Measurements from ENCODE around the gene QRICH2.
"Not testable (repeated sequence)": the region's sequence is repeated elsewhere in the genome, so short reads cannot be mapped to it uniquely, and the experiment has no call there.

Gene QRICH2

DNA sequence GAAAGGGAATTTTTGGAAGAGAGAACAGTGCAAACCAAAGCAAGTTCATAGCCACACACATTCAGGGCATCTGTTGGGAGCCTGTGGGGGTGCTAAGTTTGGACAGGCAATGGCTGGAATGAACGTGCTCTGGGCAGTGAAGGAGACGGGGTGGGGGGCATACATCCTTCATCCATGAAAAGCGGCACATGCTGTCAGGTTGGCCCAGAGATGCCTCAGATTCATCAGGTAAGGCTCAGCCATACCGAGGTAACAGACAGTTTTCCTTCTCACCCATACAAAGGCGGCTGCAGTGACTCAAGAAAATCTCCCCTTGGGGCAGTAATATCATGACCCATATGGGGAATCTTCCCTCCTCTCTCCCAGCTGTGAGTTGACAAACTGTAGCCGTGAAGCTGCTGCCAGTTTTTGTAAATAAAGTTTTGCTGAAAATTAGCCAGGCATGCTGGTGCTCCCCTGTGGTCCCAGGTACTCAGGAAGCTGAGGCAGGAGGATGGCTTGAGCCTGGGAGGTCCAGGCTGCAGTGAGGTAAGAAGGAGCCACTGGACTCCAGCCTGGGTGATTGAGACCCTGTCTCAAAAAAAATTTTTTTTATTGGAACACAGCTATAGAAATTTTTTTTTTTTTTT is 52.2 kb downstream of the QRICH2 start:
- TF ChIP-seq, protein P1, sequence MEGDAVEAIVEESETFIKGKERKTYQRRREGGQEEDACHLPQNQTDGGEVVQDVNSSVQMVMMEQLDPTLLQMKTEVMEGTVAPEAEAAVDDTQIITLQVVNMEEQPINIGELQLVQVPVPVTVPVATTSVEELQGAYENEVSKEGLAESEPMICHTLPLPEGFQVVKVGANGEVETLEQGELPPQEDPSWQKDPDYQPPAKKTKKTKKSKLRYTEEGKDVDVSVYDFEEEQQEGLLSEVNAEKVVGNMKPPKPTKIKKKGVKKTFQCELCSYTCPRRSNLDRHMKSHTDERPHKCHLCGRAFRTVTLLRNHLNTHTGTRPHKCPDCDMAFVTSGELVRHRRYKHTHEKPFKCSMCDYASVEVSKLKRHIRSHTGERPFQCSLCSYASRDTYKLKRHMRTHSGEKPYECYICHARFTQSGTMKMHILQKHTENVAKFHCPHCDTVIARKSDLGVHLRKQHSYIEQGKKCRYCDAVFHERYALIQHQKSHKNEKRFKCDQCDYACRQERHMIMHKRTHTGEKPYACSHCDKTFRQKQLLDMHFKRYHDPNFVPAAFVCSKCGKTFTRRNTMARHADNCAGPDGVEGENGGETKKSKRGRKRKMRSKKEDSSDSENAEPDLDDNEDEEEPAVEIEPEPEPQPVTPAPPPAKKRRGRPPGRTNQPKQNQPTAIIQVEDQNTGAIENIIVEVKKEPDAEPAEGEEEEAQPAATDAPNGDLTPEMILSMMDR (IDR thresholded peaks at IDR 0.05; ENCODE audit: low read depth, low read length) = no peak
- Histone ChIP-seq H3K27me3 (ENCODE audit: insufficient read depth, low read depth, severe bottlenecking) (no peaks in the 10 kb centered on the region), H3K4me3 (ENCODE audit: low read depth, low read length) (no peak overlapping the region), H3K36me3 (no peaks in the 10 kb centered on the region), H3K9me3 (ENCODE audit: severe bottlenecking) (no peaks in the 10 kb centered on the region), H3K27ac (no peak overlapping the region)
- DNase-seq = no peak

DNA sequence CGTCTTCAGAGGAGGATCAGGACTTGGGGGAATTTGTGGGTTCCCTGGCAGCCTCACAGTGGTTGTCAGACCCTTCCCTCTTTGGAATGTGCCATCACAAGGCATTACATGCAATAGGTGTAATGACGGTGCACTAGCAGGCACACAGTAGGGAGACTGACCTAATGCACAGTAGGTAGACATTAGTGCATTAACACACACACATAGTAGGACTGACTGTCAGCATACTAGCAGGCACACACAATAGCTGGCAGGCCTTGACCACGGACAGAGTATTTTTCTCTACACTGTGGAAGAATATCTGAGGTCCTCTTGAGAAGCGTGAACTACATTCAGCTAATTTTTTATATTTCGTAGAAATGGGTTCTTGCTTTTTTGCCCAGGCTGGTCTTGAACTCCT is 53.8 kb downstream of the QRICH2 start:
- no peak overlapping the region for H3K27ac ChIP-seq
- TF ChIP-seq, protein P1 (IDR thresholded peaks at IDR 0.05; ENCODE audit: low read depth, low read length) = no peak
- no peak overlapping the region for H3K4me3 ChIP-seq (ENCODE audit: low read depth, low read length)
- H3K27me3 ChIP-seq (ENCODE audit: insufficient read depth, low read depth, severe bottlenecking) = no peaks in the 10 kb centered on the region
- no peak for DNase-seq
- H3K9me3 ChIP-seq (ENCODE audit: severe bottlenecking) = no peaks in the 10 kb centered on the region
- H3K36me3 ChIP-seq = no peaks in the 10 kb centered on the region

DNA sequence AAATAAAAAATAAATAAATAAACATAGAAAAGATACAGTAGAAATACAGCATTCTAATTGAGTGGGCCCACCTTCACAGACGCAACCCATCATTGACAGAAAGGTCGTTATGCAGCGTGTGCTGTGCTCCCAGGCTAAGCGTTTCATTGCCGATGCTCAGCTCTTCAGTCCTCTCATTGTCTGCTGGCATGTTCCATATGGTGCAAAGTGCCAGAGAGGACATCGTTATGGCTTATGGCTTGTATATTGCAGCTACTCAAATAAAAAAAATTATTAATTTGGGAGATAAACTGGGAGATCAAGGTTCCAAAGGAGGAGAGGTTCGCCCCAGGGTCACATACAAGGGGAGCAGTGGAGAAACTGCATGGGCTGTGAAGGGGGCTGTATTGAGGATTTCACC is 54.2 kb downstream of the QRICH2 start:
- DNase-seq = no peak
- TF ChIP-seq, protein P1 (IDR thresholded peaks at IDR 0.05; ENCODE audit: low read depth, low read length) = no peak

GRCh38 chr17:76252967-76253766 is 54.9 kb downstream of the QRICH2 start:
- not testable (repeated sequence) for DNase-seq; H3K27ac ChIP-seq; H3K9me3 ChIP-seq (ENCODE audit: severe bottlenecking); H3K27me3 ChIP-seq (ENCODE audit: insufficient read depth, low read depth, severe bottlenecking); H3K36me3 ChIP-seq; H3K4me3 ChIP-seq (ENCODE audit: low read depth, low read length)

More for the DNA sequence above, 54.2 kb downstream of the QRICH2 start:
- H3K9me3 ChIP-seq (ENCODE audit: severe bottlenecking) = no peaks in the 10 kb centered on the region
- H3K27me3 ChIP-seq (ENCODE audit: insufficient read depth, low read depth, severe bottlenecking) = no peaks in the 10 kb centered on the region
- no peak overlapping the region for H3K27ac ChIP-seq
- H3K4me3 ChIP-seq (ENCODE audit: low read depth, low read length) = no peak overlapping the region
- H3K36me3 ChIP-seq = no peaks in the 10 kb centered on the region

GRCh38 chr17:76252040-76252954 is 55.8 kb downstream of the QRICH2 start:
- H3K36me3 ChIP-seq = no peaks in the 10 kb centered on the region
- no peaks in the 10 kb centered on the region for H3K27me3 ChIP-seq (ENCODE audit: insufficient read depth, low read depth, severe bottlenecking)
- TF ChIP-seq, protein P1 (IDR thresholded peaks at IDR 0.05; ENCODE audit: low read depth, low read length) = no peak
- no peaks in the 10 kb centered on the region for H3K9me3 ChIP-seq (ENCODE audit: severe bottlenecking)
- H3K4me3 ChIP-seq (ENCODE audit: low read depth, low read length) = no peak overlapping the region
- H3K27ac ChIP-seq = no peak overlapping the region
- DNase-seq = no peak

Measured in WERI-Rb-1 (cell line).